ENCODE data around the gene EXOC6B.
A peak's percentile ranks its signal among the peaks of the same experiment; 100 is the strongest.

DNA sequence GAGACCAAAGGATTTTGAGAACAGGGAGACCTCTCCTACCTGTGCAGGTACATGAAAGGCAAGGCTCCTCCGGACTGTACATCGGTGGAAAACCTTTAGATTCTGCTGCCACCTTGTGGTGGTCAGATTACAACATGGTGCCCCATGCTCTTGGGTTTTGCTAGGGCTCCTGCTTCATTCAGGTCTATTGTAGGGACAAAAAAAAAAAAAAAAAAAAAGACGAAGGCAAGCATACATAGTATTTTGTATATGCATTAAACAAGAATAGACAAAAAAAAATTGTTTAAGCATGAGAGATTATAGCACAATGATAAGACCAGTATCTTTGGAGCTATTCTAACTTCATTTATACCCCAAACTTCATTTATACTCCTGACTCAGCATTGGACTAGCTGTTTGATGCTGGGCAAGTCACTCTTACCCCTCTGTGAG lies 34.0 kb upstream of the EXOC6B start:
- TF ChIP-seq POLR2A (IDR thresholded peaks at IDR 0.05) (no peak), EP300 (IDR thresholded peaks at IDR 0.05) (no peak)
- TF ChIP-seq, protein P1, sequence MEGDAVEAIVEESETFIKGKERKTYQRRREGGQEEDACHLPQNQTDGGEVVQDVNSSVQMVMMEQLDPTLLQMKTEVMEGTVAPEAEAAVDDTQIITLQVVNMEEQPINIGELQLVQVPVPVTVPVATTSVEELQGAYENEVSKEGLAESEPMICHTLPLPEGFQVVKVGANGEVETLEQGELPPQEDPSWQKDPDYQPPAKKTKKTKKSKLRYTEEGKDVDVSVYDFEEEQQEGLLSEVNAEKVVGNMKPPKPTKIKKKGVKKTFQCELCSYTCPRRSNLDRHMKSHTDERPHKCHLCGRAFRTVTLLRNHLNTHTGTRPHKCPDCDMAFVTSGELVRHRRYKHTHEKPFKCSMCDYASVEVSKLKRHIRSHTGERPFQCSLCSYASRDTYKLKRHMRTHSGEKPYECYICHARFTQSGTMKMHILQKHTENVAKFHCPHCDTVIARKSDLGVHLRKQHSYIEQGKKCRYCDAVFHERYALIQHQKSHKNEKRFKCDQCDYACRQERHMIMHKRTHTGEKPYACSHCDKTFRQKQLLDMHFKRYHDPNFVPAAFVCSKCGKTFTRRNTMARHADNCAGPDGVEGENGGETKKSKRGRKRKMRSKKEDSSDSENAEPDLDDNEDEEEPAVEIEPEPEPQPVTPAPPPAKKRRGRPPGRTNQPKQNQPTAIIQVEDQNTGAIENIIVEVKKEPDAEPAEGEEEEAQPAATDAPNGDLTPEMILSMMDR (IDR thresholded peaks at IDR 0.05), result peak in 4 of 7 experiments; percentile 32 to 60 (median 48)

Measured in stomach (tissue), 4 donors.